Measurements from ENCODE around the gene TMEM145. TPM values are rescaled to one million over a fixed set of nuclear protein-coding genes. Genes with fewer than 3 reads are reported as not detected.

TMEM145 gene
- total RNA-seq, 4 donors from 2014 or later = not detected

DNA sequence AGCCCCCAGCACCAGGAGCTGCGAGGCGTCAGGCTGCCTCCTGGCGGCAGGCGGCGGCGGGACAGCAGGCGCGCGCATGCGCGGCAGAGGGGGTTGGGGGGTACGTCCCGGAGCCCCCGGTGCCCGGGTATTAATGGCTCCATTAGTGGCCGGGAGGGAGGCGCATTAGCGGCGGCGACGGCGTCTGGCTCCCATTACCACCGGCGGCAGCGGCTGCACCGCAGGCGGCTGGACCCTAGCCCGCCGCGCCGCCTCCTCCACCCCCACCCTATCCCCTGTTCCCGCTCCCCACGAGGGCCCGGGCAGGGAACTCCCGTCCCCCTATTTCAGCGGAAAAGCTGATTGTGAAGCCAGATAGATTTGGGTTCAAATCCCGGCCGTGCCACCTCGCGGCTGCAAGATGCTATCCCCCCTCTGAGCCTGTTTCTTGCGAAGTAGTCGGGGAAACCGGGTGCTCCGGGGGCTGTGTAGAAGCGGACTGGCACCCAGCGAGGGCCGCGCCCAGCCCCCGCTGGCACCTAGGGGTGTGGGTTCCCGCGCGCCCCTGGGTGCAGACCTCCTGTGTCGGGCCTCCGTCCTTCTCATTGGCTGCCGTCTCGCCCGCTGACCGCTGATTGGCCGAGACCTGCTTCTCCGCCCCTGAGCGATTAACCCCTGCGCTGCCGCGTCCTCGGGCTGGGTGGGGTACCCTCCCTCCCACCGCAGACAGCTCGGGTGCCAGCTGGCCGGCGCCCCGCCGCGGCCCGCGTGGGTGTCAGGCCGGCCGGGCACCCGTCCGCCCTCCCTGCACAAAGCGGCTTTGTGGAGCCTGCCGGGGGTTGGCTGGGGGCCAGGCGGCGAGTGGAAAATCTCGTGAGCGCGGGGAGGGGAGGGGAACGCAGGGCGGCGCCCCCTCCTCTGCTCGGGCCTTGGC lies 33.0 kb upstream of the TMEM145 start:
- TF ChIP-seq, protein P1, sequence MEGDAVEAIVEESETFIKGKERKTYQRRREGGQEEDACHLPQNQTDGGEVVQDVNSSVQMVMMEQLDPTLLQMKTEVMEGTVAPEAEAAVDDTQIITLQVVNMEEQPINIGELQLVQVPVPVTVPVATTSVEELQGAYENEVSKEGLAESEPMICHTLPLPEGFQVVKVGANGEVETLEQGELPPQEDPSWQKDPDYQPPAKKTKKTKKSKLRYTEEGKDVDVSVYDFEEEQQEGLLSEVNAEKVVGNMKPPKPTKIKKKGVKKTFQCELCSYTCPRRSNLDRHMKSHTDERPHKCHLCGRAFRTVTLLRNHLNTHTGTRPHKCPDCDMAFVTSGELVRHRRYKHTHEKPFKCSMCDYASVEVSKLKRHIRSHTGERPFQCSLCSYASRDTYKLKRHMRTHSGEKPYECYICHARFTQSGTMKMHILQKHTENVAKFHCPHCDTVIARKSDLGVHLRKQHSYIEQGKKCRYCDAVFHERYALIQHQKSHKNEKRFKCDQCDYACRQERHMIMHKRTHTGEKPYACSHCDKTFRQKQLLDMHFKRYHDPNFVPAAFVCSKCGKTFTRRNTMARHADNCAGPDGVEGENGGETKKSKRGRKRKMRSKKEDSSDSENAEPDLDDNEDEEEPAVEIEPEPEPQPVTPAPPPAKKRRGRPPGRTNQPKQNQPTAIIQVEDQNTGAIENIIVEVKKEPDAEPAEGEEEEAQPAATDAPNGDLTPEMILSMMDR (IDR thresholded peaks at IDR 0.05; ENCODE audit: low read depth) = no peak

DNA sequence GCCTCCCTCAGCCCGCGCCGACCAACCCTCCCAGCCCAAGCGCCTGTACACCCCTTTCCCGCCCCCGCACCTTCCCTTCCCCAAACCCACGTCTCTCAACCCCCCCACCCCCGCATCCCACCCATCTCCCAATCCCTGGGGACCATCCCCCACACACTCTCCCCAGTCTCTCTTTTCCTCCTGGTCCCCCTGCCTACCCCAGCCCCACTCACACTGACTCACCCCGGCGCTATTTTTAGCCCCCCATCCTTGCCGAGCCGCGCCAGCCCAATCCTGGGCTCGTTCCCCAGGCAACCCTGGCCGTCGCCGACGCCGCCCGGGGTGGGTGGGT lies 32.3 kb upstream of the TMEM145 start:
- TF ChIP-seq, protein P1 (IDR thresholded peaks at IDR 0.05; ENCODE audit: low read depth) = no peak

DNA sequence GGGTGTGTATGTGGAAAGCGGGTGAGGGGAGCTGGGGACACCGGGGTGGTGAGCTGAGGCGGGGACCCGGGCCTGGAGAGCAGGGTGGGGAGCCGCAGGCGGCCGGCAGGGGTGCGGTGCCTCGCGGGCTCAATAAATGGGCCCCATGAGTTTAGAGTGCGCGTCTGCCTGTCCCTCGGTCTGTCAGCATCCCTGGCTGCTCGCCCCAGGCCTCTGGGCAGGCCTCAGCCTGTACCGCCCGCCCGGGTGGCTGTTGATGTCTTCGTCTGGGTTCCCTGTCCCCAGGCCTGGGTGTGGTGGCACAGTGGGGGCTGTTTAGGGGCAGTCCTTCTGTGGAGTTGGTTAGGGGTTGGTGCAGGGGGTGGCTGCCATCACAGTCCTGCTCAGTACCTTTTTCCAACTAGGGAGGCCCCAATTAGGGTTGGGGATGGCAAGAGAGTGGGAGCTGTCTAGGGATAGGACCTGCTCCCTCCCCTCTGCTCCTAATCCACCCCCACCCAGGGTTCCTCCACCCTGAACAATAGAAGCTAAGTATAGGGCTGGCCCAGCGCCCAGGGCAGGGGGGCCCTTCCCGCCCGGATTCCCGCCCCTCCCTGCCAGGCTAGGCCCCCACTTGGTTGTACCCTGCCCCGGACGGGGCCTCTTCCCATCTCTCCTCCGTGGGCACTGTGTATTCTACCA lies 31.8 kb upstream of the TMEM145 start:
- TF ChIP-seq, protein P1 (IDR thresholded peaks at IDR 0.05; ENCODE audit: low read depth) = no peak

DNA sequence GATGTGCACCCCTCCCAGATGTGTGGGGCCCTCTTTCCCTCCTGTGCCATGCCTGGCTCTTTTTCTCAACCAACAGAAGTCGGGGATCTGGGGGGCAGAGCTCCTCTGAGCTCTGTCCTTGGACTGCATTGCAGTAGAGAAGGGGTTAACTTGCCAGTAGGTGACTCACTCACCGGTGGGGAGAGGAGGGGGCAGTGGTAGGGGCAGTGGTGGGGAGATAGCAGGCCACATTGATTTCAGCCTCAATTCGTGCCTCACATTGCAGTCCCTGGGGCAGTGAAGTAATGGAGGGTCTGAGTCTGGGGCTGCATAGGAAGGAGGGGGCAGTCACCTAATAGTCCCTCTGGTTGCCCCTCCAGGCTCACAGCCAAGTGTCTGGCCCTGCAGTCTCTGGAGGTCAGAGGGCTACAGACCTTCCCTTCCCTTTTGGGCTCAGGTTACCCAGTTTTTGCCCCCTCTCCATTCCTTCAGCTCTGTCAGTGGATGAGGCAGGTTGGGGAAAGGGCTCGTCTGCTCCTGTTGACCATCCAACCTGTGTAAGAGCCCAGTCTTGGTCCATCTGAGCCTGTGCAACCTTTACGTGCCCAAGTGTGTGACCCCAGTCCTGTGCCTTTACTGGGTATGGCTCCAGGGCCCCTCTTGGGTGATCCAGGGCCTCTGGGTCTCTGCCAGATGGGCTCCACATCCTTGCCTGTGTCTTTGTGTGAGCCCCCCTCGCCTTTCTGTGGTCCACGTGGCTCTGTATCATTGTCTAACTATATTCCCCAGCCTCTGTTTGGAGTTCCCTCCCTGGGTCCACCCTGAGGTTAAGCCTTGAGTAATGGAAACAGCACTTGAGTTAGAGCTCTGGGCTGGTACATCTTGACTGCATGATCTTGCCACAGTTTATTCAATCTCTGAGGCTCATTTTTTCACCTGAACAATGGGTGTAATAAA lies 31.0 kb upstream of the TMEM145 start:
- TF ChIP-seq, protein P1 (IDR thresholded peaks at IDR 0.05; ENCODE audit: low read depth) = no peak

DNA sequence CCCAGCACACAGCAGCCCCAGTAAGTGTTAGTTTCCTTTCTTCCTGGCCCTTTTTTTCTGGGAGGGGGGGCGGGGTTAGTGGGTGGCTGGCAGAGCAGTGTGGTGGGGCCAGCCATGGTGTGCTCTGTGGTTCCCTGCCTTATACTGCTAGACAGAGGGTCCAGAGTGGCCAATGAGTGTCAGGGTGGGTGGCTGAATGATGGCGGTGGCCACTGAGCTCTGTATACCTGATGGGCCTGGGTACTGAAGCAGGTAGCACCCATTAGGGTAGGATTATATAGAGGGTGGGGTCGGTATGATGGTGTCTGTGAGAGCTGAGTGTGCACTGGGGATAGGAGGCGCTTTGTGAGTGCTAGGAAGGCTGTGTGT lies 30.3 kb upstream of the TMEM145 start:
- TF ChIP-seq, protein P1 (IDR thresholded peaks at IDR 0.05; ENCODE audit: low read depth) = no peak

DNA sequence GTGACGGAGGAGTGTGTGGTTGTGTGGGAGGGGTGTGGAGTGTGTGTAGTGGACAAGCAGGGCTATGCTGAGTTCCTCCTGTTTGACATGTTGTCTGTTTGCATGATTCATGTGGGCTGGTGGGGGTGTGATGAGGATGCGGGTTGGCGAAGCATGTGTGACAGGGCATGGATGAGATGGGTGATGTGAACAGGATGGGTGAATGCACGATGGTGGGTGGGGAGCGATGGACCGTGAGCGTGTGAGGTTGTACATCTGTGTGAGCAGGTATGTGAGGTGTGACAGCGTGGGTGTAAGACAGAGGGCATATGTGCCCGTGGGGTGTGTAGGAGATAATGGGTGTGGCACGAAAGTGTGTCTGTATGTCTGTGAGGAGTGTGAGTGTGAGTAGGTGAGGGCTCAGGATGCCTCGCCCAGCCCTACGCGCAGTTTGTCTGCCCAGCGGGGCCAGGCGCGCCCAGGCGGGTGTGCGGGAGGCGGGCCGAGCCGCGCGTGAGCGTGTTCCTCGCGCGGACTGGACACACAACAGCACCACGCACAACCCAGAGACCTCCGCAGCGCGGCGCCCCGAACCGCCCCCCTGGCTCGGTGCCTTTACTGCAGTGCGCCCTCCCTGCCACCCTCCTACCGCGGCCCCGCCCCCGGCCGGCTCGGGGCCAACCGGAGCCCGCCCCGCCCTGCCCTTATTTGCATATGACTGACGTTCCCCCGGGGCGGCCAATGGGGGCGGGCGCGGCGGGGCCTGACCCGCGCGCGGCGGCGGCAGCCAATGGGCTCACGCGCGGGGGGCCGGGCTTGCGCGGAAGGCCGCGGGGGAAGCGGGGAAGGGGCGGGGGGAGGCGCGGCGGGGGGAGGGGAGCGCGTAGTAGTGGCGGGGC lies 29.7 kb upstream of the TMEM145 start:
- TF ChIP-seq, protein P1 (IDR thresholded peaks at IDR 0.05; ENCODE audit: low read depth) = no peak

All from subcutaneous adipose tissue (tissue), 4 donors.